ENCODE results near the gene ACVRL1.

The ACVRL1 gene

DNA sequence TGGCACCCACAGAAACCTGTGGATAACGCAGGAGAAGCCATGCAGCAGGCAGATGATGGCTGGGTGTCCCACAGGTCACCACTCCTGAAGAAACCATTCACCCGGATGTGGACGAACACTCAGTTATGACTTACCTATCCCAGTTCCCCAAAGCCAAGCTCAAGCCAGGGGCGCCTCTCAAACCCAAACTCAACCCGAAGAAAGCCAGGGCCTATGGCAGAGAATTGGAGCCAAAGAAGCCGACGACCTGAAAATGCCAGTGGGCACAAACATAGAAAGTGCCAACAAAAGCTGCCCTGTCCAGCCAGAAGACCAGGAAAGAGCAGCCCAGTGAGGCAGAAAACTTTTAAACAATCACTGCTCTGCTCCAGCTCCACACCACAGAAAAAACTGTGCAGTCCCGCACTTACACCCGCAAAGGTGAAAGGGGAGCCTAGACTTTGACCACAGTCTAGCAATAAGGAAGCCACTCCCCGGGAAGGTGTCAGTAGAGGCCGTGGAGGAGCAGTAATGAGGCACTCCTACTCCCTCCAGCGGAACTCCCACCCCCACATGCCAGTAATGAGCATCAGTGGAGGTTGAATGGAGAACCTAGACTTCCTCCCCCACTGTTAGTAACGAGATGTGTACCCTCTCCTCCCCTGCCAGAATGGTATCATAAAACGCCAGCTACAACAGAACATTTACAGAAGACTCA, 6.0 kb upstream of the ACVRL1 start:
- no peak overlapping the region for H3K4me3 ChIP-seq (ENCODE audit: low read length)
- TF ChIP-seq, protein P1, sequence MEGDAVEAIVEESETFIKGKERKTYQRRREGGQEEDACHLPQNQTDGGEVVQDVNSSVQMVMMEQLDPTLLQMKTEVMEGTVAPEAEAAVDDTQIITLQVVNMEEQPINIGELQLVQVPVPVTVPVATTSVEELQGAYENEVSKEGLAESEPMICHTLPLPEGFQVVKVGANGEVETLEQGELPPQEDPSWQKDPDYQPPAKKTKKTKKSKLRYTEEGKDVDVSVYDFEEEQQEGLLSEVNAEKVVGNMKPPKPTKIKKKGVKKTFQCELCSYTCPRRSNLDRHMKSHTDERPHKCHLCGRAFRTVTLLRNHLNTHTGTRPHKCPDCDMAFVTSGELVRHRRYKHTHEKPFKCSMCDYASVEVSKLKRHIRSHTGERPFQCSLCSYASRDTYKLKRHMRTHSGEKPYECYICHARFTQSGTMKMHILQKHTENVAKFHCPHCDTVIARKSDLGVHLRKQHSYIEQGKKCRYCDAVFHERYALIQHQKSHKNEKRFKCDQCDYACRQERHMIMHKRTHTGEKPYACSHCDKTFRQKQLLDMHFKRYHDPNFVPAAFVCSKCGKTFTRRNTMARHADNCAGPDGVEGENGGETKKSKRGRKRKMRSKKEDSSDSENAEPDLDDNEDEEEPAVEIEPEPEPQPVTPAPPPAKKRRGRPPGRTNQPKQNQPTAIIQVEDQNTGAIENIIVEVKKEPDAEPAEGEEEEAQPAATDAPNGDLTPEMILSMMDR (conservative IDR thresholded peaks at IDR 0.05; ENCODE audit: low read length), result no peak
- no peak for DNase-seq (ENCODE audit: low read depth)

DNA sequence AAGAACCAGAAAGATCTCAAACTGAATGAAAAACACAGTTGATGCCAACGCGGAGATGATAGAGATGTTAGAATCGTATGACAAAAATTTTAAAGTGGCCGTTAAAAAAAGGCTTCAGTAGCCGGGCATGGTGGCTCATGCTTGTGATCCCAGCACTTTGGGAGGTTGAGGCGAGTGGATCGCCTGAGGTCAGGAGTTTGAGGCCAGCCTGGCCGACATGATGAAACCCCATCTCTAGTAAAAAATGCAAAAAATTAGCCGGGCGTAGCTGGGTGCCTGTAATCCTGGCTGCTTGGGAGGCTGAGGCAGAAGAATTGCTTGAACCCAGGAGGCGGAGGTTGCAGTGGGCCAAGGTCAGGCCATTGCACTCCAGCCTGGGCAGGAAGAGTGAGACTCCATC, 5.4 kb upstream of the ACVRL1 start:
- DNase-seq (ENCODE audit: low read depth), result no peak
- TF ChIP-seq, protein P1 (conservative IDR thresholded peaks at IDR 0.05; ENCODE audit: low read length), result no peak
- no peak overlapping the region for H3K4me3 ChIP-seq (ENCODE audit: low read length)

DNA sequence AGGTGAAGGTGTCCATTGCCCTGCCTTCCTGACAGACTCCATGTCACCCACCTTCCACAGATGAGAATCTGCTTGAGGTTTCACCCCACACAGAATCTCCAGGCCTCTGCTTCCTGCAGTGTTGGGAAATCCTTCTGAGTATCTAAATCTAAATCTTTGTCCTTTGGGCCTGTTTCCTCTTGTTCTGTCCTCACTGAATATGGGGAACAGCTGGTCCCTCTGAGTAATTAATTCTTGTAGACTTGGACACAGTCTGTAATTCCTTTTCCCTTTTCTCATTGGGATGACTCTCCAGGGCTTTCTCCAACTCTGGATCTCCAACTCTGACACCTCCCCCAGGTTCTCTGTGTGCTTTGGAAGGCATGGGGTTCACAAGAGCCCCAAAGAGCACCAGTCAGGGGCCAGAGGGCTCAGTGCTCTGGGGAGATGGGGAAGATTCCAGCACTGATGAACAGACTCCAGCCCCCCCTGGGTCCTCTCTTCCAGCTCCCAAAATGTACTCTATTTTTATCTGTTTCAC, 2.3 kb upstream of the ACVRL1 start:
- DNase-seq (ENCODE audit: low read depth), result peak; percentile 92
- TF ChIP-seq, protein P1 (conservative IDR thresholded peaks at IDR 0.05; ENCODE audit: low read length), result no peak
- H3K4me3 ChIP-seq (ENCODE audit: low read length), result peak overlapping the region; percentile 41

DNA sequence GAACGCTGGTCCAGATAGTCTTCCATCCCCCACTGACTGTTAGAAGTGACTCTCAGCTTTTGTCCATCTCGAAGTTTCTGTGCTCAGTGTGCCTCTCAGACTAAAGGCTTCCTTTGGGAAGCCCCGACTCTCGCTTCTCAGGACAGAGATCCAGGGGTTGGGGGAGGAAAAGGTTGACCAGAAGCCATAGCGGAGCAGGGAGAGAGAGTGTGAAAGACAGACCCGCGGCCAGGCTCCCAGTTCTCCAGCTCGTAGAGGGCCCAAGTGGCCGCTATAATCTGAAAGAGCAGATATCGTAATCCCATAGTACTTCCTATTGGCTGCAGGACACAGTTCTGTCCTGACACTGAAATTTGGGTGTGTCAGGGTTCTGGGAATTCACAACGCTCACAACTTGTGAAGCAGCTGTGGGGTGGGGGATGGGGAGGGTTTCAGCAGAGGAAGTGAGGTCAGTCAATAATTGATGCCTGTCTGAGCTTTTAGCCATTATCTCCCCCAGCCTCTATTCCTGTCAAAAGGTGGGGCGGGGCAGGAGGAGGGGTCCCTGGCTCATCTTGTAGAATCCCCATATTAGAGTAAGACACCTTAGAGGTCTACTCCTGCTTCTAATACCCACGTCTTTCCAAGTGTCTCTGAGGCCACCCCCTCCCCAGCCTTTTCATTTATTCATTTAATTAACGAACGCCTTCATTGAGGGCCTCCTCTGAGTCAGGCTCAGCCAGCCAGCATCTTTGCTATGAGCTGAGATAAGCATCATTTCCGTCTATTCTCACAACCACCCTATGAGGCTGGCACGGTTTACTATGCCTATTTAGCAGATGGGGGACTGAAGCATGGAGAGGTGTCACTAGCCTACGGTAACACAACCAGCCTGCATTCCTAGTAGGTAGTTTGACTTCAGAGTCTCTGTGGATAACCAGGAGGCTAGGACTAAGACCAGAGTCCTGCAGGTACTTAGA, 1.6 kb upstream of the ACVRL1 start:
- H3K4me3 ChIP-seq (ENCODE audit: low read length), result peak overlapping the region; percentile 41
- peak; percentile 91 for DNase-seq (ENCODE audit: low read depth)
- TF ChIP-seq, protein P1 (conservative IDR thresholded peaks at IDR 0.05; ENCODE audit: low read length), result no peak

DNA sequence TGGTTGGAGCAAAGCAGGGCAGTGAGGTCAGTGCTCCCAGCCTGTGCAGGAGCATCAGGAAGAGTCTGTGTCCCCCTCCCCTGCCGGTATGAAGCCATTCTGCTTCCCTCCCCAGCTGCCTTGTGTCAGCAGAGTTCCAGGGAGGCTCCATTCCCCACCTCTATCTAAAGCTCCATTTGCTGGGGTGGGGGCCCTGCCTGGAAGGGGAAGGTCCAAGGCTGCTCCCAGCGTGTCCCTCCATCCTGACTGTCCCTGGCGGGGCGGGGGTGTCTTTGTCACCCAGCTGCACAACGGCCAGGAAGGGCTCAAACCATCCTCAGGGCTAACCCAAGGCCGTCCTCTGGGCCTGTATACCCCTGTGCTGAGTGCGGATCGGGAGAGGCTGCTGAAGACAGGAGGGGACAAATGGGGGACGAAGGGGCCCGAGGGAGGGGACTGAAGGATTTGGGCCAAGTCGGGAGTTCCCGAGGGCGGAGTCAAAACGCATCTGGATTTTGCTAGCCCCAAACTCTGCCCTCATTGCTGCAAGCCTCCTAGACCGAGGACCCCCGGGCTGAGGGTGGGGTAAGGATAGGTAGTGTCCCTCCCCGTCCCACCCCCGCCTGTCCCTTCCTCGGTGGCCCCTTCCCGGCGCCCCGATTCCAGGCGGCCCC, 748 bp upstream of the ACVRL1 start:
- TF ChIP-seq, protein P1 (conservative IDR thresholded peaks at IDR 0.05; ENCODE audit: low read length), result no peak
- H3K4me3 ChIP-seq (ENCODE audit: low read length), result peak overlapping the region; percentile 79
- DNase-seq (ENCODE audit: low read depth), result no peak

DNA sequence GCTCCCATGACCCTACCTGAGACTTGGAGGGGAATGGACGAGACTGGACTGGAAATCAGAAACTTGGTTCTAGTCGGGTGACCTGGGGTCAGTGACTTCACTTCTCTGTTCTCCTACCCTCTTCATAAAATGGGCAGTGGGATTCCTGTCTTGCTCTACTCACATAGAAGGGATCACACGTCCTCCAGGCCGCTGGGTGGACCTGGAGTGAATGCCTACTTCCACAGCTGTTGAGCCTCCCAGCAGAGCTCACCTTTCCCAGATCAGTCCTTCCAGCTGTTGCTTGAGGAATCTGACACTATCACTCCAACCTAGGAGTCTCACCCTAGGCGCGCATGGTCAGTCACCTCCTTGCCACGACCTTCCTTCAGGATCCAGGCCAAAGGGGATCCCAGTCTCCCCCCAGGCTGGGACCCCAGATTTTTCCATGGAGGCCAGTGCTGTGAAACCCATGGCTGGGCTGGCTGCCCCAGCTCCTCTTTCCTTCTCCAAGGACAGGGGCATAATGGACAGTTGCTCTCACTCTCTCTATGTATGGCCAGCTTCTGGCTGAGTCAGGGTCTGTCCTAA, 637 bp downstream of the ACVRL1 start:
- TF ChIP-seq, protein P1 (conservative IDR thresholded peaks at IDR 0.05; ENCODE audit: low read length), result no peak
- H3K4me3 ChIP-seq (ENCODE audit: low read length), result peak overlapping the region; percentile 79
- DNase-seq (ENCODE audit: low read depth), result no peak
